GM18519 (cell line): ENCODE measurements around the gene CYP2R1.
A peak's percentile ranks its signal among the peaks of the same experiment; 100 is the strongest.

ENCODE experiments used
- ATAC-seq: cut with Tn5 transposase; IDR thresholded peaks from one replicate; pipeline ENCODE4 v1.9.1; 2021; ENCODE audit warnings: mild to moderate bottlenecking, moderate library complexity; ENCODE audit not compliant: unreplicated experiment, low FRiP score

Gene CYP2R1

GRCh38 chr11:14892036-14892556 lies at the start of gene CYP2R1:
TSS of gene CYP2R1 (minus strand) at chr11:14892231. CDS start at chr11:14892205, 26 bp downstream.
- peak; percentile 94 for ATAC-seq

GRCh38 chr11:14938936-14939335 lies 46.9 kb upstream of the CYP2R1 start:
- no peak for ATAC-seq

GRCh38 chr11:14934641-14935351 lies 42.8 kb upstream of the CYP2R1 start:
- ATAC-seq, result no peak

GRCh38 chr11:14932447-14932846 lies 40.4 kb upstream of the CYP2R1 start:
- no peak for ATAC-seq

GRCh38 chr11:14930369-14930768 lies 38.3 kb upstream of the CYP2R1 start:
- no peak for ATAC-seq

- no peak for ATAC-seq
Measured at GRCh38 chr11:14927146-14927545, 35.1 kb upstream of the CYP2R1 start.

GRCh38 chr11:14924318-14924717 lies 32.3 kb upstream of the CYP2R1 start:
- no peak for ATAC-seq

- ATAC-seq, result no peak
Measured at GRCh38 chr11:14916403-14916802, 24.4 kb upstream of the CYP2R1 start.

- ATAC-seq, result no peak
Measured at GRCh38 chr11:14914536-14914935, 22.5 kb upstream of the CYP2R1 start.

- peak; percentile 37 for ATAC-seq
Measured at GRCh38 chr11:14908214-14908880, 16.3 kb upstream of the CYP2R1 start.

GRCh38 chr11:14907411-14908213 lies 15.6 kb upstream of the CYP2R1 start:
- ATAC-seq, result peak; percentile 54

- ATAC-seq, result no peak
Measured at GRCh38 chr11:14906993-14907392, 15.0 kb upstream of the CYP2R1 start.

GRCh38 chr11:14906578-14906977 lies 14.5 kb upstream of the CYP2R1 start:
- no peak for ATAC-seq

GRCh38 chr11:14905104-14906033 lies 13.3 kb upstream of the CYP2R1 start:
- peak; percentile 31 for ATAC-seq

- peak; percentile 32 for ATAC-seq
Measured at GRCh38 chr11:14904745-14905103, 12.7 kb upstream of the CYP2R1 start.

- no peak for ATAC-seq
Measured at GRCh38 chr11:14902650-14903350, 10.8 kb upstream of the CYP2R1 start.

- no peak for ATAC-seq
Measured at GRCh38 chr11:14898906-14899305, 6.9 kb upstream of the CYP2R1 start.

- no peak for ATAC-seq
Measured at GRCh38 chr11:14898355-14898754, 6.3 kb upstream of the CYP2R1 start.
